HepG2 (cell line): ENCODE data around the gene RSPH4A. TPM values are rescaled to one million over a fixed set of nuclear protein-coding genes. Genes with fewer than 3 reads are reported as not detected.

Experiments
- ARID2 ChIP-seq: sonication (generic); formaldehyde crosslinking; IDR thresholded peaks from 2 replicates; pipeline ENCODE4 v1.8.1; 2022; ENCODE audit warnings: mild to moderate bottlenecking, missing genetic modification reagents, borderline replicate concordance
- DPF2 ChIP-seq: sonication (generic); formaldehyde crosslinking; IDR thresholded peaks from 2 replicates; pipeline ENCODE4 v1.4.0; 2020; ENCODE audit warnings: mild to moderate bottlenecking, low read depth, missing genetic modification reagents, borderline replicate concordance
- ETV5 ChIP-seq: IDR thresholded peaks from 2 replicates; pipeline ENCODE4 v1.6.1; 2018; ENCODE audit warnings: missing biosample characterization, missing genetic modification reagents, inconsistent platforms, borderline replicate concordance
- JUNB ChIP-seq: sonication (generic); formaldehyde crosslinking; IDR thresholded peaks from 2 replicates; pipeline ENCODE4 v1.8.0; 2022; ENCODE audit warnings: missing genetic modification reagents, mild to moderate bottlenecking, borderline replicate concordance
- KDM5B ChIP-seq: sonication (generic); formaldehyde crosslinking; IDR thresholded peaks from 2 replicates; pipeline ENCODE4 v1.4.0; 2020; ENCODE audit warnings: missing genetic modification reagents, mild to moderate bottlenecking, borderline replicate concordance
- MAZ ChIP-seq, 2 experiments: sonication (generic) in 1 of 2; formaldehyde crosslinking in 1 of 2; IDR thresholded peaks; 2 replicates each; pipeline versions ENCODE4 v1.5.0 to v1.6.1; 2012 to 2020; ENCODE audit warnings: low read depth in 2 of 2, mild to moderate bottlenecking in 2 of 2, borderline replicate concordance in 1 of 2, improper control_type of control experiment in 1 of 2, low read length in 1 of 2, missing genetic modification reagents in 1 of 2, moderate library complexity in 1 of 2
- MXD4 ChIP-seq: IDR thresholded peaks from 2 replicates; pipeline ENCODE4 v1.6.1; 2016; ENCODE audit warnings: mild to moderate bottlenecking, missing biosample characterization, missing genetic modification reagents
- SIN3A ChIP-seq: IDR thresholded peaks from 2 replicates; pipeline ENCODE4 v1.6.1; 2011; ENCODE audit warnings: low read depth, mild to moderate bottlenecking, control low read depth, low read length, borderline replicate concordance
- STAG1 ChIP-seq: sonication (generic); formaldehyde crosslinking; IDR thresholded peaks from 2 replicates; pipeline ENCODE4 v1.4.0; 2020; ENCODE audit warnings: missing genetic modification reagents
- ZC3H4 ChIP-seq: sonication (generic); formaldehyde crosslinking; IDR thresholded peaks from 2 replicates; pipeline ENCODE4 v1.4.0; 2020; ENCODE audit warnings: missing genetic modification reagents, borderline replicate concordance
- ZMYM3 ChIP-seq: sonication (generic); formaldehyde crosslinking; IDR thresholded peaks from 2 replicates; pipeline ENCODE4 v1.5.1; 2020; ENCODE audit warnings: mild to moderate bottlenecking, missing genetic modification reagents
- ZNF333 ChIP-seq: sonication (generic); formaldehyde crosslinking; IDR thresholded peaks from 2 replicates; pipeline ENCODE4 v1.4.0; 2020; ENCODE audit warnings: mild to moderate bottlenecking, missing genetic modification reagents, borderline replicate concordance
- ZNF343 ChIP-seq: sonication (generic); formaldehyde crosslinking; IDR thresholded peaks from 2 replicates; pipeline ENCODE4 v1.4.0; 2020; ENCODE audit warnings: mild to moderate bottlenecking, missing genetic modification reagents
- ZNF510 ChIP-seq: sonication (generic); formaldehyde crosslinking; IDR thresholded peaks from 2 replicates; pipeline ENCODE4 v1.4.0; 2020; ENCODE audit warnings: low read depth, mild to moderate bottlenecking, missing genetic modification reagents
- ZNF558 ChIP-seq: sonication (generic); formaldehyde crosslinking; IDR thresholded peaks from 2 replicates; pipeline ENCODE4 v1.9.0; 2022; ENCODE audit warnings: mild to moderate bottlenecking, missing genetic modification reagents, borderline replicate concordance
- ZUFSP ChIP-seq: sonication (generic); formaldehyde crosslinking; IDR thresholded peaks from 2 replicates; pipeline ENCODE4 v1.9.0; 2021; ENCODE audit warnings: missing genetic modification reagents, mild to moderate bottlenecking, borderline replicate concordance
- polyA plus RNA-seq, 8 experiments: library from polyadenylated mRNA; depleted of rRNA in 3 of 8; stranded (reverse) in 7 of 8; unstranded in 1 of 8; fragments of >200 nt; fragmentation: Illumina TruSeq in 4 of 8; extraction: Trizol in 4 of 8; gene quantifications; 2 replicates each; pipeline versions ENCODE4 v1.2.1 to v1.2.3, GENCODE V29; 2011 to 2016; ENCODE audit warnings: low read depth in 4 of 8, missing spikeins in 1 of 8, mixed read lengths in 1 of 8; ENCODE audit not compliant: insufficient read depth in 1 of 8
- total RNA-seq, 5 experiments: library from RNA; depleted of rRNA; stranded (reverse); fragments of >200 nt; fragmentation: Illumina TruSeq; extraction: Trizol; gene quantifications; 2 replicates each; pipeline ENCODE4 v1.2.3, GENCODE V29; 2016; ENCODE audit warnings: low read depth in 1 of 5
- TF ChIP-seq, protein P1 (sequence below): sonication (generic); formaldehyde crosslinking; IDR thresholded peaks from 2 replicates; pipeline ENCODE4 v1.8.1; 2023; ENCODE audit warnings: missing genetic modification reagents, mild to moderate bottlenecking, borderline replicate concordance
- TF ChIP-seq, protein P2 (sequence below): sonication (generic); formaldehyde crosslinking; IDR thresholded peaks from 2 replicates; pipeline ENCODE4 v1.9.0; 2022; ENCODE audit warnings: missing genetic modification reagents, mild to moderate bottlenecking, borderline replicate concordance
- TF ChIP-seq, protein P3 (sequence below): IDR thresholded peaks from 2 replicates; pipeline ENCODE4 v1.6.1; 2016; ENCODE audit warnings: low read depth, missing genetic modification reagents, missing compliant biosample characterization

Gene RSPH4A
- total and polyA plus RNA-seq, 2 of the 13 experiments (the other 11 are each of a cell fraction or from before 2014, with no cell fraction given) = 0.24 to 0.40 TPM

GRCh38 chr6:116615937-116616736 lies at the start of gene RSPH4A (continued):
- TF ChIP-seq ZNF510 (CRISPR knock-in tag) = no peak
- TF ChIP-seq MAZ (IDR thresholded peaks at IDR 0.05; ENCODE audit: borderline replicate concordance, low read depth, low read length) = no peak
- TF ChIP-seq MAZ (CRISPR knock-in tag; IDR thresholded peaks at IDR 0.05; ENCODE audit: low read depth) = no peak
- peak; percentile 50 for TF ChIP-seq STAG1 (CRISPR knock-in tag)
- TF ChIP-seq MXD4 (CRISPR knock-in tag) = no peak
- TF ChIP-seq ZNF558 (CRISPR knock-in tag) = no peak
- TF ChIP-seq ETV5 (CRISPR knock-in tag) = no peak
- TF ChIP-seq, protein P1, sequence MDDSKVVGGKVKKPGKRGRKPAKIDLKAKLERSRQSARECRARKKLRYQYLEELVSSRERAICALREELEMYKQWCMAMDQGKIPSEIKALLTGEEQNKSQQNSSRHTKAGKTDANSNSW (CRISPR knock-in tag) = no peak
- TF ChIP-seq, protein P2, sequence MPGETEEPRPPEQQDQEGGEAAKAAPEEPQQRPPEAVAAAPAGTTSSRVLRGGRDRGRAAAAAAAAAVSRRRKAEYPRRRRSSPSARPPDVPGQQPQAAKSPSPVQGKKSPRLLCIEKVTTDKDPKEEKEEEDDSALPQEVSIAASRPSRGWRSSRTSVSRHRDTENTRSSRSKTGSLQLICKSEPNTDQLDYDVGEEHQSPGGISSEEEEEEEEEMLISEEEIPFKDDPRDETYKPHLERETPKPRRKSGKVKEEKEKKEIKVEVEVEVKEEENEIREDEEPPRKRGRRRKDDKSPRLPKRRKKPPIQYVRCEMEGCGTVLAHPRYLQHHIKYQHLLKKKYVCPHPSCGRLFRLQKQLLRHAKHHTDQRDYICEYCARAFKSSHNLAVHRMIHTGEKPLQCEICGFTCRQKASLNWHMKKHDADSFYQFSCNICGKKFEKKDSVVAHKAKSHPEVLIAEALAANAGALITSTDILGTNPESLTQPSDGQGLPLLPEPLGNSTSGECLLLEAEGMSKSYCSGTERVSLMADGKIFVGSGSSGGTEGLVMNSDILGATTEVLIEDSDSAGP (CRISPR knock-in tag) = no peak
- TF ChIP-seq ZC3H4 (CRISPR knock-in tag) = no peak
- no peak for TF ChIP-seq KDM5B
- TF ChIP-seq ZNF333 = no peak
- TF ChIP-seq ARID2 (CRISPR knock-in tag) = no peak
- TF ChIP-seq, protein P3, sequence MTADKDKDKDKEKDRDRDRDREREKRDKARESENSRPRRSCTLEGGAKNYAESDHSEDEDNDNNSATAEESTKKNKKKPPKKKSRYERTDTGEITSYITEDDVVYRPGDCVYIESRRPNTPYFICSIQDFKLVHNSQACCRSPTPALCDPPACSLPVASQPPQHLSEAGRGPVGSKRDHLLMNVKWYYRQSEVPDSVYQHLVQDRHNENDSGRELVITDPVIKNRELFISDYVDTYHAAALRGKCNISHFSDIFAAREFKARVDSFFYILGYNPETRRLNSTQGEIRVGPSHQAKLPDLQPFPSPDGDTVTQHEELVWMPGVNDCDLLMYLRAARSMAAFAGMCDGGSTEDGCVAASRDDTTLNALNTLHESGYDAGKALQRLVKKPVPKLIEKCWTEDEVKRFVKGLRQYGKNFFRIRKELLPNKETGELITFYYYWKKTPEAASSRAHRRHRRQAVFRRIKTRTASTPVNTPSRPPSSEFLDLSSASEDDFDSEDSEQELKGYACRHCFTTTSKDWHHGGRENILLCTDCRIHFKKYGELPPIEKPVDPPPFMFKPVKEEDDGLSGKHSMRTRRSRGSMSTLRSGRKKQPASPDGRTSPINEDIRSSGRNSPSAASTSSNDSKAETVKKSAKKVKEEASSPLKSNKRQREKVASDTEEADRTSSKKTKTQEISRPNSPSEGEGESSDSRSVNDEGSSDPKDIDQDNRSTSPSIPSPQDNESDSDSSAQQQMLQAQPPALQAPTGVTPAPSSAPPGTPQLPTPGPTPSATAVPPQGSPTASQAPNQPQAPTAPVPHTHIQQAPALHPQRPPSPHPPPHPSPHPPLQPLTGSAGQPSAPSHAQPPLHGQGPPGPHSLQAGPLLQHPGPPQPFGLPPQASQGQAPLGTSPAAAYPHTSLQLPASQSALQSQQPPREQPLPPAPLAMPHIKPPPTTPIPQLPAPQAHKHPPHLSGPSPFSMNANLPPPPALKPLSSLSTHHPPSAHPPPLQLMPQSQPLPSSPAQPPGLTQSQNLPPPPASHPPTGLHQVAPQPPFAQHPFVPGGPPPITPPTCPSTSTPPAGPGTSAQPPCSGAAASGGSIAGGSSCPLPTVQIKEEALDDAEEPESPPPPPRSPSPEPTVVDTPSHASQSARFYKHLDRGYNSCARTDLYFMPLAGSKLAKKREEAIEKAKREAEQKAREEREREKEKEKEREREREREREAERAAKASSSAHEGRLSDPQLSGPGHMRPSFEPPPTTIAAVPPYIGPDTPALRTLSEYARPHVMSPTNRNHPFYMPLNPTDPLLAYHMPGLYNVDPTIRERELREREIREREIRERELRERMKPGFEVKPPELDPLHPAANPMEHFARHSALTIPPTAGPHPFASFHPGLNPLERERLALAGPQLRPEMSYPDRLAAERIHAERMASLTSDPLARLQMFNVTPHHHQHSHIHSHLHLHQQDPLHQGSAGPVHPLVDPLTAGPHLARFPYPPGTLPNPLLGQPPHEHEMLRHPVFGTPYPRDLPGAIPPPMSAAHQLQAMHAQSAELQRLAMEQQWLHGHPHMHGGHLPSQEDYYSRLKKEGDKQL = no peak
- no peak for TF ChIP-seq JUNB
- no peak for TF ChIP-seq ZUFSP (CRISPR knock-in tag)
- 0 out of 2 replicates have a peak, but pooled peaks have one; percentile 10 for TF ChIP-seq DPF2 (CRISPR knock-in tag)
- no peak for TF ChIP-seq ZMYM3 (CRISPR knock-in tag)
- 0 out of 2 replicates have a peak, but pooled peaks have one; percentile 39 for TF ChIP-seq SIN3A
- no peak for TF ChIP-seq ZNF343 (CRISPR knock-in tag)
